A673 (cell line): ENCODE measurements around the gene LHPP. TPM values are rescaled to one million over a fixed set of nuclear protein-coding genes. Genes with fewer than 3 reads are reported as not detected.

Source experiments
- BruUV-seq: library from RNA; stranded (reverse); fragments of 400-500 nt; replicated peaks from 2 replicates; lab custom pipeline; 2021; lab: Mats Ljungman, UMichigan
- CTCF ChIA-PET: fragments of 300-600 bp; sonication (Branson Sonifier 250); formaldehyde crosslinking; loops from one replicate; lab custom pipeline; 2022; ENCODE audit warnings: antibody characterized with exemption; lab: Charles Lee
- POLR2A ChIA-PET: fragments of 300-600 bp; sonication (Branson Sonifier 250); formaldehyde crosslinking; loops from one replicate; lab custom pipeline; 2022; ENCODE audit warnings: antibody characterized with exemption; ENCODE audit not compliant: low non-redundant PET; lab: Charles Lee
- DNase-seq: peaks from one replicate; pipeline ENCODE4 v3.0.0-alpha.2; 2015; ENCODE audit warnings: low spot score
- H3K27ac ChIP-seq: fragments of 200-600 bp; sonication (generic); 2 replicates; pipeline ENCODE4 v1.5.1; 2016; ENCODE audit warnings: mixed run types, low read depth, mild to moderate bottlenecking, mixed read lengths, antibody characterized with exemption, low read length; ENCODE audit not compliant: poor library complexity, severe bottlenecking
- H3K27me3 ChIP-seq: fragments of 200-600 bp; sonication (generic); replicated peaks from 2 replicates; pipeline ENCODE4 v1.6.1; 2017; ENCODE audit warnings: mixed run types, low read depth, mild to moderate bottlenecking, mixed read lengths, antibody characterized with exemption, low read length; ENCODE audit not compliant: insufficient read depth, poor library complexity
- H3K36me3 ChIP-seq: fragments of 200-600 bp; sonication (generic); 2 replicates; pipeline ENCODE4 v1.6.1; 2016; ENCODE audit warnings: mixed run types, mild to moderate bottlenecking, mixed read lengths, antibody characterized with exemption, low read length; ENCODE audit not compliant: insufficient read depth, poor library complexity, severe bottlenecking
- H3K4me1 ChIP-seq: fragments of 200-600 bp; sonication (generic); 2 replicates; pipeline ENCODE4 v1.6.1; 2017; ENCODE audit warnings: mixed run types, mild to moderate bottlenecking, mixed read lengths, antibody characterized with exemption, low read length; ENCODE audit not compliant: insufficient read depth, poor library complexity, severe bottlenecking
- H3K4me3 ChIP-seq: fragments of 200-600 bp; sonication (generic); 2 replicates; pipeline ENCODE4 v1.5.1; 2016; ENCODE audit warnings: low read depth, mixed run types, mild to moderate bottlenecking, mixed read lengths, low read length; ENCODE audit not compliant: poor library complexity, severe bottlenecking
- H3K9me3 ChIP-seq: fragments of 200-600 bp; sonication (generic); 2 replicates; pipeline ENCODE4 v1.6.1; 2016; ENCODE audit warnings: mixed run types, low read depth, mild to moderate bottlenecking, mixed read lengths, antibody characterized with exemption, low read length; ENCODE audit not compliant: poor library complexity, severe bottlenecking
- EZH2 ChIP-seq: fragments of 200-600 bp; sonication (generic); IDR thresholded peaks from 2 replicates; pipeline ENCODE4 v1.6.1; 2017; ENCODE audit warnings: borderline replicate concordance, low read depth, mild to moderate bottlenecking, mixed read lengths, antibody characterized with exemption, low read length; ENCODE audit not compliant: poor library complexity, severe bottlenecking
- intact Hi-C: fragments of 100-400 bp; cut with micrococcal nuclease; formaldehyde crosslinking; loops from one replicate; pipeline ENCODE4 v1.10.0; 2022; ENCODE audit not compliant: unreplicated experiment
- total RNA-seq: library from RNA; stranded (reverse); gene quantifications from 2 replicates; pipeline ENCODE4 v1.2.3, GENCODE V29; 2021
- TF ChIP-seq, protein P1 (sequence below): fragments of 300-800, 200-600 bp; sonication (generic); conservative IDR thresholded peaks from 2 replicates; pipeline ENCODE4 v1.5.1; 2017; ENCODE audit warnings: low read depth, mild to moderate bottlenecking, antibody characterized with exemption, low read length, moderate library complexity, mixed read lengths

The LHPP gene
- total RNA-seq, 1 experiment from 2014 or later, result 2.3 TPM

DNA sequence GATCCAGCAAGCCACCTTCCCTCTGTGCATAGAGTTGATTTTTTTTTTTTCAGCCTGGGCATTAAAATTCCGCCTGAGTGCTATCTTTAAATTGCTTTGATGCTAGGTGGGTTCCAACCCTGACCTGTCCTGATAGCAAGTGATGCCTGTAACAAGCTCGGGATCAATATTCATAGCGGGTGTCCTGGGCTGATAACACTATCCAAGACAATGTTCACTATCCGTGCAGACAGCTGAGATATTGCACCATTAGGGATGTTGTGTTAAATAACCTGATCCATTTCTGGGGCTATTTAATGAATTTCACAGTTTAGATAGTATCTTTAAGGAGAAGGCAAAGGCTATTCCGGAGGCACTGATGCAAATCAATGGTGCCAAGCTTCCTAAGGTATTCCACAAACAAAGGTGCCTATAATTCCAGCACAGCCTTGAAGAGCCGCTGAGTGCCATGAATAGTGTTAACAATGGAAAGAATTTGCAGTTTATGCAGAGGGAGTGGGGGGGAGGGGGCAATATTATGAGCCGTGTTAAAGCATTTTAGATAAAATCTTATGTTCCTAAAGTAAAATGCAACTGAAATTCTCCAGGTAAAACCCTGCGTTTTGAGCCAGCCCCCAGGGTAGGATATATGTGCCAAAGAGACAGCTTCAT lies 7.5 kb upstream of the LHPP start:
- BruUV-seq, result no TSS peak
- Histone ChIP-seq H3K27me3 (peaks cover 68% of the 10 kb centered on the region), H3K36me3 (no peaks in the 10 kb centered on the region), H3K4me1 (peaks cover 8% of the 10 kb centered on the region), H3K9me3 (no peaks in the 10 kb centered on the region), H3K27ac (no peak overlapping the region), H3K4me3 (no peak overlapping the region)
- no peak for DNase-seq
- POLR2A ChIA-PET, result no interaction called here
- intact Hi-C loops, result no loop called here
- TF ChIP-seq EZH2, result no peak
- TF ChIP-seq, protein P1, sequence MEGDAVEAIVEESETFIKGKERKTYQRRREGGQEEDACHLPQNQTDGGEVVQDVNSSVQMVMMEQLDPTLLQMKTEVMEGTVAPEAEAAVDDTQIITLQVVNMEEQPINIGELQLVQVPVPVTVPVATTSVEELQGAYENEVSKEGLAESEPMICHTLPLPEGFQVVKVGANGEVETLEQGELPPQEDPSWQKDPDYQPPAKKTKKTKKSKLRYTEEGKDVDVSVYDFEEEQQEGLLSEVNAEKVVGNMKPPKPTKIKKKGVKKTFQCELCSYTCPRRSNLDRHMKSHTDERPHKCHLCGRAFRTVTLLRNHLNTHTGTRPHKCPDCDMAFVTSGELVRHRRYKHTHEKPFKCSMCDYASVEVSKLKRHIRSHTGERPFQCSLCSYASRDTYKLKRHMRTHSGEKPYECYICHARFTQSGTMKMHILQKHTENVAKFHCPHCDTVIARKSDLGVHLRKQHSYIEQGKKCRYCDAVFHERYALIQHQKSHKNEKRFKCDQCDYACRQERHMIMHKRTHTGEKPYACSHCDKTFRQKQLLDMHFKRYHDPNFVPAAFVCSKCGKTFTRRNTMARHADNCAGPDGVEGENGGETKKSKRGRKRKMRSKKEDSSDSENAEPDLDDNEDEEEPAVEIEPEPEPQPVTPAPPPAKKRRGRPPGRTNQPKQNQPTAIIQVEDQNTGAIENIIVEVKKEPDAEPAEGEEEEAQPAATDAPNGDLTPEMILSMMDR, result no peak
- CTCF ChIA-PET, result interaction anchor here (0.6 kb wide), 1 partner anchor 21 kb away, joined by 6 read pairs; no protein-coding TSS in a partner anchor

- intact Hi-C loops, result no loop called here
- CTCF ChIA-PET, result no interaction called here
- TF ChIP-seq, protein P1, result no peak
- TF ChIP-seq EZH2, result no peak
- H3K4me1 ChIP-seq, result no peaks in the 10 kb centered on the region
- H3K9me3 ChIP-seq, result no peaks in the 10 kb centered on the region
- no peak for DNase-seq
- H3K4me3 ChIP-seq, result no peak overlapping the region
- POLR2A ChIA-PET, result no interaction called here
- H3K27me3 ChIP-seq, result peaks cover 55% of the 10 kb centered on the region
- BruUV-seq, result no TSS peak
- H3K36me3 ChIP-seq, result no peaks in the 10 kb centered on the region
- no peak overlapping the region for H3K27ac ChIP-seq
Measured at GRCh38 chr10:124455441-124455840, 6.2 kb upstream of the LHPP start.

DNA sequence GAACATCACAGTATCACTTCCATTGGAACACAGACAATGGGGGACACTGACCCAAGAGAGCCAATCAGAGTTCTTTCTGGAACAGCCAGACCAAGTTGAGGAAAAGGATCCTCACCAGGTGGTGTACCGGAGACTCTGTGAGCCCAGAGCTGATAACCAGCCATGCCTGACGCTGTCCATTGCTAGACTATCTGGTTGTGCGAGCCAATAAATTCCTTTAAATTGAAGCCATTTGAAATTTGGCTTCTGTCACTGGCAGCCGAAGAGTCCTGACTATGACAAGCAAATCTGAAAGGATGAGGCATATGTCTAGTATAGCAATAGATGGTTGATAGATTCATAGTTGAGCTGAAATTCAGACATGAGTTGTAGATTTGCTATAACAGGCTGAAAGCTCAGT lies 3.1 kb upstream of the LHPP start:
- CTCF ChIA-PET, result no interaction called here
- no peak overlapping the region for H3K27ac ChIP-seq
- peaks cover 30% of the 10 kb centered on the region for H3K27me3 ChIP-seq

More for the DNA sequence above, 3.1 kb upstream of the LHPP start:
- Histone ChIP-seq H3K36me3 (no peaks in the 10 kb centered on the region), H3K9me3 (no peaks in the 10 kb centered on the region), H3K4me3 (no peak overlapping the region), H3K4me1 (no peaks in the 10 kb centered on the region)
- no TSS peak for BruUV-seq
- DNase-seq, result no peak
- intact Hi-C loops, result no loop called here
- no peak for TF ChIP-seq EZH2
- TF ChIP-seq, protein P1, result no peak
- POLR2A ChIA-PET, result no interaction called here
